GM12864 (cell line): Measurements from ENCODE around the gene PRR20G.

Source experiments
- DNase-seq: peaks from one replicate; pipeline ENCODE4 v3.0.0-alpha.2; 2011; ENCODE audit warnings: low read depth
- H3K4me3 ChIP-seq: 2 replicates; pipeline ENCODE4 v1.5.1; 2011; ENCODE audit warnings: mild to moderate bottlenecking, low read depth, low read length, control low read depth
- TF ChIP-seq, protein P1 (sequence below): IDR thresholded peaks from 2 replicates; pipeline ENCODE4 v1.5.1; 2011; ENCODE audit warnings: low read depth, mild to moderate bottlenecking, moderate library complexity, low read length, control low read depth, inconsistent platforms; ENCODE audit errors: missing control alignments

Gene PRR20G

DNA sequence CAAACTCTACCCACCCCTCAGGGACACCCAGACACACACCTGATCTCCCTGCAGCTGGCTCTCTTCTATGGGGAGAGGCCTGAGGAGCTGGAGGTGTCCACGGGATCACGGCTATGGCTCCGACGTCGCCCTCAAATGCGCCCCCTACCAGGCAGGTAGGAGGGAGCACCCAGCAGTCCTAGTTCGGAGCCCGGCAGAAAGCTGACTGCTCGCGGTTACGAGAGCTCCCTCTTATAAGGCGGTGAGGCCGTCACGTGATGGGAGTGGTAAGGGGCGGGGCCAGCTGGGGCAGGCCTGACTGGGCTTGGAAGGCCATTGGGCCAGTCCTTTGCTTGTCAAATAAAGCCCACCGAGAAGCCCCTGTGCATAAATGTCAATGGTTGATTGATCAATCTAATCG, at the start of gene PRR20G:
TSS of gene PRR20G (minus strand) at position 207 of the 400 bp plus-strand sequence. CDS start 681 bp downstream, outside the sequence.
- TF ChIP-seq, protein P1, sequence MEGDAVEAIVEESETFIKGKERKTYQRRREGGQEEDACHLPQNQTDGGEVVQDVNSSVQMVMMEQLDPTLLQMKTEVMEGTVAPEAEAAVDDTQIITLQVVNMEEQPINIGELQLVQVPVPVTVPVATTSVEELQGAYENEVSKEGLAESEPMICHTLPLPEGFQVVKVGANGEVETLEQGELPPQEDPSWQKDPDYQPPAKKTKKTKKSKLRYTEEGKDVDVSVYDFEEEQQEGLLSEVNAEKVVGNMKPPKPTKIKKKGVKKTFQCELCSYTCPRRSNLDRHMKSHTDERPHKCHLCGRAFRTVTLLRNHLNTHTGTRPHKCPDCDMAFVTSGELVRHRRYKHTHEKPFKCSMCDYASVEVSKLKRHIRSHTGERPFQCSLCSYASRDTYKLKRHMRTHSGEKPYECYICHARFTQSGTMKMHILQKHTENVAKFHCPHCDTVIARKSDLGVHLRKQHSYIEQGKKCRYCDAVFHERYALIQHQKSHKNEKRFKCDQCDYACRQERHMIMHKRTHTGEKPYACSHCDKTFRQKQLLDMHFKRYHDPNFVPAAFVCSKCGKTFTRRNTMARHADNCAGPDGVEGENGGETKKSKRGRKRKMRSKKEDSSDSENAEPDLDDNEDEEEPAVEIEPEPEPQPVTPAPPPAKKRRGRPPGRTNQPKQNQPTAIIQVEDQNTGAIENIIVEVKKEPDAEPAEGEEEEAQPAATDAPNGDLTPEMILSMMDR = no peak
- DNase-seq = no peak

DNA sequence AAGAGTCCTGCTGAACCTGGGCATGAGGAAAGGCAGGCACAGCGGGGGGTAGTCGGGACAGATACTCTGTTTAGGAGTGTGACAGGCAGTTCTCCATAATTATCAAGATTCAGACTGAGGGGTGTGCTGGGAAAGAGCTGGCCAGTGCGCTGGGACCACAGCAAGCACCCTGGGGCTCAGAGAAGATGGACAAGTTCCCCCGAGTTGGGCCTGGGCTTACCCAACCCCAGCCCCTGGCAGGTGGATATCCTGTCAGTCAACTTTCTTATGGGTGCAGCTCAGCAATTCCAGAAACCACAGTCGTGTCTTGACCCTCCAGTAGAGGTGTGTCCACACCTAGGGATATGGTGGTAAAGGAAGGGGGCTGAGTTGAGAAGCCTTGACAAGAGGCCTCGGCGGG, 49.2 kb upstream of the PRR20G start:
- H3K4me3 ChIP-seq = no peak overlapping the region
- no peak for DNase-seq
- TF ChIP-seq, protein P1 = no peak

More for the DNA sequence above, at the start of gene PRR20G:
- no peak within 1 kb of the TSS for H3K4me3 ChIP-seq

DNA sequence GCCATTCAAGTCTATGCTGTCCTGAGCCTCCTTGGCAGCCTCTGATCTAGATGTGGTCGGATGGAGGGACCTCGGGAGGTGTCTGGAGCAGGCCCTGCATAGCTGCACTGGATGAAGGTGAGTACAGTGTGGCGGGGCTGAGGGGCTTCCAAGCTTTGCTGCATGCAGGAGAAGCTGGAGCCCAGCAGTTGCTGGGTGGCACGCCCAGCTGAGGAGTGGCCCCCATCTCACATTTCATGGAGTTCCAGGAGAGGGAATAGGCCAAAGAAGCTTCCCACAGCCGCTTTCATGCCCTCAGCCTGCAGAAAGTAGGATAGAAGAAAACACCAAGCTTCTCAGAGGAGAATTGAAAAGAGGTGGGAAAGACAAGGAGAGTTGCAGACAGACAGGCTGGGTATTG, 48.3 kb upstream of the PRR20G start:
- TF ChIP-seq, protein P1 = no peak

DNA sequence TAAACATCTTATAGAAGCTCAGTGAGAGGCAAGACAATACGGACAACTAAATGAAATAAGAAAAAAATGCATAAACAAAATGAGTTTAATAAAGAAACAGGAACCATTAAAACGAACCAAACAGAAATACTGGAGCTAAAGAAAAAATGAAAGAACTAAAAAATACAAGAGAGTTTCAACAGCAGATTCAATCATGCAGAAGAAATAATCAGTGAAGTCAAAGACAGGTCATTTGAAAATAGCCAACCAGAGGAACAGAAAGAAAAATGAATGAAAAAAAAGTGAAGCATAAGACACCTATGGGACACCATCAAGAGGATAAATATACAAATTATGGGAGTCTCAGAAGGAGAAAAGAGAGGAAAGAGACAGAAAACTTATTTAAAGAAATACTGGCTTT, 42.5 kb upstream of the PRR20G start:
- TF ChIP-seq, protein P1 = no peak
- no peak for DNase-seq
- no peak overlapping the region for H3K4me3 ChIP-seq

More for the DNA sequence above, 48.3 kb upstream of the PRR20G start:
- DNase-seq = no peak
- no peak overlapping the region for H3K4me3 ChIP-seq

DNA sequence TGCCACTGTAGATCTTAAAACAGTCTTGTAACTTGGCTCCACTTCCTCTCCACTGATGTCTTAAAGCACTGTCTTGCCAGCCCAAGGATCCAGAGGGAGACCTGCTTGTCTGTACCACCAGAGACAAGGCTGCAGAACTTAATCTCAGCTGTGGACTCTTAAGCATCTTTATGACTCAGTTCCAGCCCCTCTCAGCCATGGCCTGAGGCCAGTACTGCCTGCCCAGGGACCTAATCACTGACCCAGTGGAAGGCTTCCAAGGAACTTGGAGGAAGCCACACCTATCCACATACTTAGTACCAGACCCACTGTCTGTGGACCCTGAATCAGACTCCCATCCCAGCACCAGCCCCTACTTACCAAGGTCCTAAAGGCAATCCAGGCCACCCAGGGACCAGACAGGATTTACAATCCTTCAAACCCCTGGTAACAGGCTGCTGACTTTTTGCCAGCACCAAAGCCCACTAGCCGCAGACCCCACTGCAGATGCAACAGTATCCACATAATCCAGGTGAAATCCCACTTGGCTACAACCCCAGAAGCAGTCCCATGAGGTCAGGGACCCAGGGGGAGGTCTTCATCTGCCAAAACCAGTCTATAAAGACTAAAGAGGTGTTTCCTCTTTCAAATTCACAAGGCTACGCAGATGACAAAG, 41.9 kb upstream of the PRR20G start:
- no peak for DNase-seq
- TF ChIP-seq, protein P1 = no peak

DNA sequence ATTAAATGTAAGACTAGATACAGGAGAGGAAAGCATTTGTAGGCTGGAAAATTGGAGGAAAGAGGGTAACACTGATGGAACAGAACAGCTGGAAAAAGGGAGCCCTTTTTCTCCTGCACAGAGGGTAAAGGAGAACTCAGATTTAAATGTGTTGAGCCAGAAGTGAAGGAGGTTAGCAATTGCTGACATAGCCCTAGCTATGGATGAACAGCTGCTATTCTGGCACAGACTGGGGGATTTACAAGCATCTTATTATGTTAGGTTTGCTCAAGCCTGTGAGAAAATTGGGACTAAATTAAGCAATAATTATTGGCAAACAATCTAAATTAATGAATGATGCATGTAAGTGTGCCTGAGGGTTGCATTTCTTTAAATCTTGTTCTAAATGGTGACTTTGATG, 40.6 kb upstream of the PRR20G start:
- TF ChIP-seq, protein P1 = no peak
- DNase-seq = no peak
- no peak overlapping the region for H3K4me3 ChIP-seq

More for the DNA sequence above, 41.9 kb upstream of the PRR20G start:
- no peak overlapping the region for H3K4me3 ChIP-seq

DNA sequence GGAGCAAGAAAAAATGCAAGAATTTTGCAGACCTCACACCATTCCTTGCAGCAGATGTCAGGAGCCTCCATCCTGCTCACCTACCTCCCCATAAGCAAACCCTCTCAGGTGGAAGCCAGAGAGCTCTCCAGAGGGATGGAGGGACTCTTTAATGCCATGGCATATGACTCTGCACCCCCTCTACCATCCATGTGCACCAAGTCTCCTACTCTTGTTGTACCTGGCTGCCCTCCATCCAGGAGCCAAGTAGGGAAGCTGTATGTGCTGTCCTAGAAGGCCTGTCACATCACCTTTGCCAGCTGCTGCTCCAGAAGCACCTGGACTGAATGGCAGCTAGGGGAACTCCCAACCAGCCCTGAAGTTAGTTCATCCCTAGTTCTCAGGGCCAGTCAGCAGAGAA, 38.5 kb upstream of the PRR20G start:
- no peak overlapping the region for H3K4me3 ChIP-seq
- no peak for DNase-seq
- TF ChIP-seq, protein P1 = no peak
